ENCODE data around the gene IGSF23.
"Not testable (repeated sequence)": the region's sequence is repeated elsewhere in the genome, so short reads cannot be mapped to it uniquely, and the experiment has no call there.

The IGSF23 gene

GRCh38 chr19:44668985-44669764, 55.8 kb downstream of the IGSF23 start:
- no peak for DNase-seq

GRCh38 chr19:44670027-44670426, 56.7 kb downstream of the IGSF23 start:
- DNase-seq, result not testable (repeated sequence)

- no peak for DNase-seq
Observed at GRCh38 chr19:44671400-44671799, 58.0 kb downstream of the IGSF23 start, which contains the start of gene CEACAM19. CEACAM19 (plus strand) TSS chr19:44671482; CDS start chr19:44671932, 450 bp downstream.

GRCh38 chr19:44672226-44672625, 58.9 kb downstream of the IGSF23 start:
- DNase-seq, result no peak

GRCh38 chr19:44673510-44673909, 60.1 kb downstream of the IGSF23 start:
- no peak for DNase-seq

GRCh38 chr19:44675521-44675920, 62.2 kb downstream of the IGSF23 start:
- no peak for DNase-seq

DNA sequence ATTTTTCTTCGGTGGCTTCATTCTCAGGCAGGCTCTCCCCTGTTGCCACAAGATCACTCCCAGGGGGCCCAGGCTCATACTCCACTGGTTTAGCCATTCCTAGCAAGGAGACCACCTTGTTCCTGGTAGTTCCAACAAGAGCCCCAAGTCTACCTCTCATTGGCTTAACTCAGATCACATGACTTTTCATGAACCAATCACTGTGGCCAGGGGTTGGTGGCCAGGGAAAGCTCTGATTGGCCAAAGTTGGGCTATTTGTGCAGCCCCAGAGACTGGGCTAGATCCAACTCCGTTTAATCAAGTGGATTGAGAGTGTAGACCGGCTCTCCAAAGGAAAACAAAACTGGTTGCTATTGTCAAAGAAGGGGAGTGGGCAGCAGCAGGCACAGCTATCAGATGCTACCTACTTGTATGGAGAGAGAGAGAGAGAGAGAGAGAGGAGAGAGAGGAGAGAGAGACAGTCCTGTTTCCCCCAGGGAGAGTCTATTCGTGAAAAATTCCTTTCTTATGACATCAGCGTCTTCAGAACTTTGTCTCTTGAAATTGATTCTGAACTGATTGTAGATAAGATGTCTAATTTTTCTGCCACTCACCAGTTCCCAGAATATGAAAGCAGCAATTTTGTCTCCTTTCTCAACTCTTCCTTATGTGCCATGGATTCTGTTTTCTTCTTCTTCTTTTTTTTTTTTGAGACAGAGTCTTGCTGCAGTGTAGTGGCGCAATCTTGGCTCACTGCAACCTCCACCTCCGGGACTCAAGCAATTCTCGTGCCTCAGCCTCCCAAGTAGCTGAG, 63.9 kb downstream of the IGSF23 start:
- no peak for DNase-seq

GRCh38 chr19:44680536-44680935, 67.2 kb downstream of the IGSF23 start:
- no peak for DNase-seq

- DNase-seq, result no peak
Observed at GRCh38 chr19:44681992-44682790, 68.8 kb downstream of the IGSF23 start.

DNA sequence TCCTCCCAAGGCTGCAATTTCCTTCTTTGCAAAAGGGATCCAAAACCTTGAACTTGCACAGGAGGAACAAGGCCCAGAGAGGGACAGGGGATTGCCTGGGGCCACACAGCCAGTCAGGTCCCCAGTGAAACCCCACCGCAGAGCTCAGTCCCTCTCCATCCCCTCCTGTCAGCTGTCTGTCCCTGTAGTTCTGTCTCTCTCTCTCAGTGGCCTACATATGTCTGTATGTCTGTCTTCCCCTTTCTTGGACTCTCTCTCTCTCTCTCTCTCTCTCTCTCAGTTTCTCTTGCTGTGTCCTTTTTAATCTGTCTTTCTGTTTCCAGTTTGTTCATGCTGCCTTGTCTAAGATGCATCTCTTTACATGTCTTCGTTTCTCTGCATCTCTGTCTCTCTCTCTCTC, 69.4 kb downstream of the IGSF23 start:
- no peak for DNase-seq

GRCh38 chr19:44683434-44684210, 70.3 kb downstream of the IGSF23 start:
- no peak for DNase-seq

- not testable (repeated sequence) for DNase-seq
Observed at GRCh38 chr19:44684396-44684795, 71.0 kb downstream of the IGSF23 start.

- DNase-seq, result no peak
Observed at GRCh38 chr19:44684892-44685863, 71.8 kb downstream of the IGSF23 start.

DNA sequence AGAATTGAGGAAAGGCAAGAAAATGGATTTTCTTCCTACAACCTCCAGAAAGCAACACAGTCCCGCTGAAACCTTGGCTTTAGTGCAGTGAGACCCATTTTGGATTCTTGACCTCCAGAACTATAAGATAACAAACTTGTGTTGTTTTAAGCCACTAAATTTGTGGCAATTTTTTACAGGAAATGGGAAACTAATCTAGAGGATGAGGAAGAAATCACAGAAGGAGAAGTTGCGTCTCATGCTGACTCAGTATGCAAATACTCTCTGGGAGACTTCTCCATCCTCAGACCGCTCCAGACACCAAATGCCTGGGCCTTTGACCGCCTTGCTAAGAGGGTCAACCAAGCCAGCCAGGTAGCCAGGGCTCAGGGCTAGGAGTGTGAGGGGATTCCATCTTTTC, 72.5 kb downstream of the IGSF23 start:
- DNase-seq, result no peak
